SKM-1 treated with dmso at 0.1 percent for 144 hours (cell line): ENCODE results near the gene ZMYND12.

ENCODE experiments used
- DNase-seq: peaks from one replicate; lab custom pipeline; 2025; ENCODE audit not compliant: unreplicated experiment; lab: John Stamatoyannopoulos, UW

Gene ZMYND12

DNA sequence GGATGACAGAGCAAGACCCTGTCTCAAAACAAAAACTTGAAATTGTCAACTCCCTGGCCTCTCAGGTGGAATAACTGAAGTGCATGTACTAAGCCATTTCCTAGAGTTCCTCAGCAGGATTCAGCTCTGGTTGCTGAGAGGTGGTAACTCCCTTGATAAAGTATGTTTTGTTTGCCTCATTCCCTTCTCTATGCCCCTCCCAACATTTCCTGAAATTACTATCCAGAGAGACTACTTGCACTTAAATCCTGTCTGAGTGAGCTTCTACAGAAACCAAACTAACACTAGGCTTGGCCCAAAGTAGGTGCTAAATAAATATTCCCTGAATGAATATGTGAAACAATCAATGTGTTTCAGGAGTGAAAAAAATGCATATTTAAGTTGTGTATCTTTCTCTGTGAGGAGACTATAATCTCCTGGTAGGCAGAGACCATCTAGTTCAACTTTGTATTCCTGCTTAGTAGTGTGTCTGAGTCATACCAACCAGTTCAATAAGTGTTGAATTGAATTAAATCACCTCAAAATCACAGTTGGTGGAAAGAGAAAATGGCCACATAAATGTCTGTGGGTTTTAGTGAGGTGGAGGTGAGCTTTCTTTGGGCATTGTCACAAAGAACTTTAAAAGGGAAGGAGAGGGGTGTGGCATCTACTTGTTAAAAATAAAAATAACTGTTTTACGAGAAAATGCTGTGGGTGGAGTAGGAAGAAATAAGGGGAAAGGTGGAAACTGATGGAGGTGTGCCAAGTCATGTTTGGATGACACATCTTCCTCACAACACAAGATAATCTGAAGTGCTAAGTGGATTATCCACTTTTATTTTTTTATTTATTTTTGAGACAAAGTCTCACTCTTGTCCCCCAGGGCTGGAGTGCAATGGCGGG is 62.6 kb downstream of the ZMYND12 start:
- no peak for DNase-seq

DNA sequence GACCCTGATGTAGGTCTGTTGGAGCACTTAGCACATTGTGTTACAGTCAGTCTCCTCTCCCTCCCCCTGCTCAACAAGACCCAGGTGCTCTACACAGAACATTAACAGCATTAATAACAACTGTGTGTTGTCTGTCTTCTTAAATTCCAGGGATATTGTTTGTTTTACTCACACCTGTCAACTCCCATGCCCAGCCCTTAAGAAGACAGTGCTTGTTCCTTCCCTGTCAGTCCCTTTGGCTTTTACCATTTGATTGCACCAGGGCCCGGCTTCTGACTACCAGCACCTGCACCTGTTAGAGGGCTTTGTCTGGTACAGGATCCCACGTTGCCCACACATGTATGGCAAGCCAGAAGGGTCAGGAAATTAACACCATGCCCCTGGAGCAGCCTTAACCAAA is 63.6 kb downstream of the ZMYND12 start:
- no peak for DNase-seq

DNA sequence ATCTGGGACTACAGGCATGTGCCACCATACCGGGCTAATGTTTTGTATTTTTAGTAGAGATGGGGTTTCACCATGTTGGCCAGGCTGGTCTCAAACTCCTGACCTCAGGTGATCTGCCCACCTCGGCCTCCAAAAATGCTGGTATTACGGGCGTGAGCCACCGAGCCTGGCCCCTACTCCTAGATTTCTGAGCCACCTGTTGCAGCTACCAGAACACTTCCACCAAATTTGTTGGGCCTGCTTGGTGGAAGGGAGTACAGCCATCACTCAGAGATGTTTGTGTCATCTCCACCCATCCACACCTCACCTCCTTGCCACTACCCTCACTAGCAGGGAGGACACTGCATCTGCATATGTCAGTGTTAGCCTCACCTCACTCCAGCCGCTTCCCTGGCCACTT is 69.8 kb downstream of the ZMYND12 start:
- no peak for DNase-seq

DNA sequence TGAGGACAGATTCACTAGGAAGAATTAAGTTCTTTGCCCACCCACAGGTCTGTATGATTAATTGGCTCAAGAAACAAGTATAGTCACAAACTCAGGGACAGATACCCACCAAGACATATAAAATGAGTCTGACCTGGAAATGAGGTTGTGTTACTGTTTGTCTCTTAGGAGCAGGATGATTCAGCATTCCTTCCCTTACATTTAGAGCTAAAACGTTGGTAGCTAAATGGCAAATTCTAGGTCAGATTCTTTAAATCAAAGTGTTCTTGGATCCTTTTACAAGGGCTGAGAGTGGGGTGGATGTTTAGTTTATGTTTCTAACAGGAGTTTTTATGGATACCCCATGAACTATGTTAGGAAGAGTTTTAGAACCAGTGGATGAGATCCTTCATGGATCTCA is 70.5 kb downstream of the ZMYND12 start:
- no peak for DNase-seq

DNA sequence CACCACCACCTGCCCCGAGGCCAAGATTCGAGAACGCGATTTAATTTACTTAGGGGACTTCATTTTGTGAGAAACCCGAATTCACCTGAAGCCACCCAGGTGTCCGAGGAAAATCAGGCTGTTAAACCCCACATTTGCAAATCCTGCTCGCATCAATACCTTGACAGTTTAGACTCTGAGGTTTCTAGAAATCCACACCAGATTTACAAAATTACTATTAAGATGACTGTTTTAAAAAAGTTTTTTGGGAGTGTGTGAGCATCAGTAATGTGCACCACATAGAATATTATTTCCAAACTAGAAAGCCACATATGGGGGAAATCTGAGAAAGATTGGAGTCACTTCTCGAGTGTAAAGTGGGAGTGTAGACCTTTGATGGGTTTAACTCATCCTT is 74.5 kb downstream of the ZMYND12 start:
- DNase-seq: no peak

DNA sequence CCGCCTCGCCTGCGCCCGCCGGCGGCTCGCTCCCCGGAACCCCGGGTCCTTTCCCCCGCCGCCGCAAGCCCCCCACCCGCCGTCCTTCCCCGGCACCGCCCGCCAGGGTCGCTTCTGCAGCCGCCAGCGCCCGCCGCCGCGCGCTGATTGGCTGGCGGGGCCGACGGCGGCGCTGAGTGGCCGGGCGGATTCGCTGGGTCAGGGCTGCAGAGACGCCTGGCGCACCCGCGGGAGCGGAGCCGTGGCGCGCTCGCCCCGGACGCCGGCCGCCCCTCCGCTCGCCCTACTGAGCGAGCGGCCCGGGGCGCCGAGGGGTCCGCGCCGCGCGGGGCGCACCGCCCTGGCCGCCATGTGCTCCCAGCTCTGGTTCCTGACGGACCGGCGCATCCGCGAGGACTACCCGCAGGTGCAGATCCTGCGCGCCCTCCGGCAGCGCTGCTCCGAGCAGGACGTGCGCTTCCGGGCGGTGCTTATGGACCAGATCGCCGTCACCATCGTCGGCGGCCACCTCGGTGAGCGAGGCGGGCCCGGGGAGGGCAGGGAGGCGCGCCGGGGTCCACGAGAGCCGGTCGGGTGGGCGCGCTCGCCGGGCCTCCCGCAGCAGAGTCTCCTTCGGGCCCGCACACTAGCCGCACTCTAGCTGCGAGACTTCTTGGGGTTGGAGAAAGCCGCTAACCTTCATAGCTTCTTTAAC is 75.1 kb downstream of the ZMYND12 start, which contains the start of gene RIMKLA:
TSS of gene RIMKLA (plus strand) at position 207 of the 694 bp plus-strand sequence. CDS start at position 350, 143 bp downstream.
- DNase-seq: no peak
